IMR-90 (cell line): Measurements from ENCODE around the gene ANKLE2. TPM values are rescaled to one million over a fixed set of nuclear protein-coding genes. Genes with fewer than 3 reads are reported as not detected.

Experiments used
- ATAC-seq: fragments of 200-7000 bp; cut with Tn5 transposase; 2 replicates; pipeline ENCODE4 v1.9.1; 2020; ENCODE audit warnings: low read depth, mild to moderate bottlenecking, moderate library complexity
- BruUV-seq: library from RNA; stranded (reverse); fragments of 400-500 nt; replicated peaks from 2 replicates; lab custom pipeline; 2021; lab: Mats Ljungman, UMichigan
- CTCF ChIA-PET: fragments of 300-600 bp; formaldehyde crosslinking; extraction: SDS; loops from one replicate; lab custom pipeline; 2021; ENCODE audit warnings: antibody characterized with exemption; lab: Yijun Ruan, JAX
- POLR2A ChIA-PET: fragments of 300-600 bp; sonication (Branson Sonifier 250); formaldehyde crosslinking; loops from one replicate; lab custom pipeline; 2022; ENCODE audit warnings: antibody characterized with exemption; ENCODE audit not compliant: unreplicated experiment; lab: Charles Lee
- DNase-seq: peaks from one replicate; pipeline ENCODE4 v3.0.0; 2013
- H2AFZ ChIP-seq: replicated peaks from 2 replicates; pipeline ENCODE3; 2013; ENCODE audit warnings: low read length, mild to moderate bottlenecking; ENCODE audit not compliant: poor library complexity
- H2AK5ac ChIP-seq: 2 replicates; pipeline ENCODE4 v1.6.1; 2013; ENCODE audit warnings: low read depth, low read length, inconsistent platforms
- H2AK9ac ChIP-seq: replicated peaks from 2 replicates; pipeline ENCODE3; 2013; ENCODE audit warnings: mild to moderate bottlenecking, low read depth, low read length, moderate library complexity; ENCODE audit not compliant: poor library complexity
- H2BK120ac ChIP-seq: 2 replicates; pipeline ENCODE4 v1.6.1; 2013; ENCODE audit warnings: low read depth, low read length, inconsistent platforms
- H2BK15ac ChIP-seq: 3 replicates; pipeline ENCODE4 v1.6.1; 2013; ENCODE audit warnings: low read depth, low read length, inconsistent platforms
- H2BK20ac ChIP-seq: 2 replicates; pipeline ENCODE4 v1.6.1; 2013; ENCODE audit warnings: low read depth, mild to moderate bottlenecking, inconsistent platforms, low read length, moderate library complexity
- H2BK5ac ChIP-seq: 2 replicates; pipeline ENCODE4 v1.6.1; 2013; ENCODE audit warnings: mild to moderate bottlenecking, low read depth, low read length, inconsistent platforms; ENCODE audit not compliant: poor library complexity, severe bottlenecking
- H3K14ac ChIP-seq: replicated peaks from 2 replicates; pipeline ENCODE4 v1.6.1; 2013; ENCODE audit warnings: low read depth, low read length, inconsistent platforms
- H3K18ac ChIP-seq: 2 replicates; pipeline ENCODE4 v1.6.1; 2013; ENCODE audit warnings: low read depth, low read length, control low read depth
- H3K23ac ChIP-seq: 2 replicates; pipeline ENCODE4 v1.6.1; 2013; ENCODE audit warnings: low read depth, low read length, inconsistent platforms
- H3K27ac ChIP-seq: 2 replicates; pipeline ENCODE4 v1.5.1; 2013; ENCODE audit warnings: mild to moderate bottlenecking, control low read depth, low read length; ENCODE audit not compliant: insufficient read depth
- H3K27me3 ChIP-seq: 2 replicates; pipeline ENCODE4 v1.6.1; 2013; ENCODE audit warnings: low read length; ENCODE audit not compliant: control insufficient read depth, insufficient read depth
- H3K36me3 ChIP-seq: 2 replicates; pipeline ENCODE4 v1.6.1; 2013; ENCODE audit warnings: low read length, mixed read lengths; ENCODE audit not compliant: control insufficient read depth, insufficient read depth
- H3K4ac ChIP-seq: 2 replicates; pipeline ENCODE4 v1.6.1; 2013; ENCODE audit warnings: low read depth, low read length, inconsistent platforms
- H3K4me1 ChIP-seq: 2 replicates; pipeline ENCODE4 v1.6.1; 2013; ENCODE audit warnings: low read length, mixed read lengths; ENCODE audit not compliant: control insufficient read depth, insufficient read depth
- H3K4me2 ChIP-seq: 2 replicates; pipeline ENCODE4 v1.6.1; 2013; ENCODE audit warnings: low read depth, mild to moderate bottlenecking, control low read depth, low read length, moderate library complexity
- H3K4me3 ChIP-seq: 2 replicates; pipeline ENCODE4 v1.5.1; 2013; ENCODE audit warnings: low read depth, mild to moderate bottlenecking, control low read depth, low read length, moderate library complexity; ENCODE audit not compliant: insufficient read depth
- H3K56ac ChIP-seq: 2 replicates; pipeline ENCODE4 v1.6.1; 2013; ENCODE audit warnings: low read length, inconsistent platforms; ENCODE audit not compliant: insufficient read depth; ENCODE audit errors: extremely low read depth
- H3K79me1 ChIP-seq, 2 experiments: 2 replicates each; pipeline ENCODE4 v1.6.1; 2013; ENCODE audit warnings: low read length in 2 of 2, inconsistent platforms in 1 of 2, low read depth in 1 of 2
- H3K9ac ChIP-seq: 2 replicates; pipeline ENCODE4 v1.6.1; 2013; ENCODE audit warnings: low read depth, low read length, control low read depth
- H3K9me1 ChIP-seq: 2 replicates; pipeline ENCODE4 v1.6.1; 2013; ENCODE audit warnings: low read length, inconsistent platforms; ENCODE audit not compliant: insufficient read depth
- H3K9me3 ChIP-seq: 2 replicates; pipeline ENCODE4 v1.6.1; 2013; ENCODE audit warnings: low read length; ENCODE audit not compliant: control insufficient read depth, insufficient read depth
- H4K20me1 ChIP-seq: 2 replicates; pipeline ENCODE4 v1.6.1; 2013; ENCODE audit warnings: low read length, inconsistent platforms; ENCODE audit not compliant: insufficient read depth
- H4K5ac ChIP-seq: 2 replicates; pipeline ENCODE4 v1.6.1; 2013; ENCODE audit warnings: mild to moderate bottlenecking, low read depth, low read length, control low read depth
- H4K8ac ChIP-seq, 2 experiments: 2 replicates each; pipeline ENCODE4 v1.6.1; 2013; ENCODE audit warnings: low read depth in 2 of 2, low read length in 2 of 2, control low read depth in 1 of 2, inconsistent platforms in 1 of 2
- H4K91ac ChIP-seq: 2 replicates; pipeline ENCODE4 v1.6.1; 2013; ENCODE audit warnings: low read depth, low read length, inconsistent platforms; ENCODE audit not compliant: insufficient read depth
- CHD1 ChIP-seq: IDR thresholded peaks from 2 replicates; pipeline ENCODE4 v1.6.1; 2012; ENCODE audit warnings: low read depth, low read length, improper control_type of control experiment
- MXI1 ChIP-seq: IDR thresholded peaks from 2 replicates; pipeline ENCODE4 v1.6.1; 2012; ENCODE audit warnings: low read depth, mild to moderate bottlenecking, low read length, moderate library complexity, borderline replicate concordance
- RAD21 ChIP-seq: IDR thresholded peaks from 2 replicates; pipeline ENCODE4 v1.6.1; 2012; ENCODE audit warnings: low read length, improper control_type of control experiment
- RCOR1 ChIP-seq: IDR thresholded peaks from 2 replicates; pipeline ENCODE4 v1.6.1; 2012; ENCODE audit warnings: mild to moderate bottlenecking, low read length, improper control_type of control experiment; ENCODE audit not compliant: insufficient replicate concordance
- SMC3 ChIP-seq: fragments of 150-350 bp; IDR thresholded peaks from 2 replicates; pipeline ENCODE4 v1.6.1; 2016; ENCODE audit warnings: low read depth, mild to moderate bottlenecking, antibody characterized with exemption, low read length, moderate library complexity
- WGBS, 2 experiments: methylation state at CpG; one replicate each; pipeline versions ENCODE4 v1.1.5 to v1.1.7; 2013; ENCODE audit warnings: missing lambda C conversion rate in 2 of 2; ENCODE audit not compliant: insufficient read length in 1 of 2; ENCODE audit errors: extremely low coverage in 2 of 2; 5-methylcytosine and 5-hydroxymethylcytosine counted together
- dilution Hi-C: fragments of 300-500 bp; cut with HindIII; formaldehyde crosslinking; loops from one replicate; pipeline ENCODE4 v1.14.3; 2018; ENCODE audit warnings: low sequenced_read_pairs; ENCODE audit not compliant: unreplicated experiment
- in situ Hi-C: fragments of 300-500 bp; cut with MboI; formaldehyde crosslinking; loops from 3 replicates; pipeline ENCODE4 v1.14.3; 2019; ENCODE audit warnings: low sequenced_read_pairs, inconsistent platforms, mixed read lengths
- intact Hi-C: fragments of 100-400 bp; cut with micrococcal nuclease; formaldehyde crosslinking; loops from 2 replicates; pipeline ENCODE4 v1.10.0; 2022
- polyA plus RNA-seq, 3 experiments: library from polyadenylated mRNA; depleted of rRNA; stranded (reverse); fragments of >200 nt; gene quantifications; 2 replicates each; pipeline ENCODE4 v1.2.3, GENCODE V29; 2012; ENCODE audit warnings: low replicate concordance in 1 of 3
- total RNA-seq: library from RNA; depleted of rRNA; stranded (reverse); fragments of >200 nt; gene quantifications from 2 replicates; pipeline ENCODE4 v1.2.3, GENCODE V29; 2012

The ANKLE2 gene
- total and polyA plus RNA-seq, 2 of the 4 experiments (the other 2 are of a cell fraction), result 63.4 to 82.4 TPM

GRCh38 chr12:132717531-132718387 is 43.9 kb downstream of the ANKLE2 start:
- TF ChIP-seq RCOR1 (no peak), CHD1 (no peak), MXI1 (no peak), RAD21 (no peak), SMC3 (no peak)
- Histone ChIP-seq H2BK5ac (no peak overlapping the region), H2BK20ac (no peak overlapping the region), H3K4me1 (no peaks in the 10 kb centered on the region), H4K91ac (no peak overlapping the region), H3K9ac (no peak overlapping the region), H3K27ac (no peak overlapping the region), H2BK120ac (no peak overlapping the region), H3K79me1 (peaks cover 20 to 38% of the 10 kb centered on the region in 2 experiments), H2AFZ (no peak overlapping the region), H3K27me3 (no peaks in the 10 kb centered on the region), H3K9me3 (no peaks in the 10 kb centered on the region), H3K23ac (no peak overlapping the region), H3K14ac (no peak overlapping the region), H3K4me3 (no peak overlapping the region), H4K5ac (no peak overlapping the region), H2AK5ac (no peak overlapping the region), H4K20me1 (peaks cover 13% of the 10 kb centered on the region), H2BK15ac (no peak overlapping the region), H3K56ac (no peak overlapping the region), H3K4ac (no peak overlapping the region), H3K18ac (no peak overlapping the region), H2AK9ac (peak overlapping the region; percentile 24), H3K36me3 (peaks cover 47% of the 10 kb centered on the region), H4K8ac (no peak overlapping the region), H3K4me2 (no peak overlapping the region), H3K9me1 (no peaks in the 10 kb centered on the region)
- no peak for ATAC-seq
- in situ Hi-C loops (no loop called here), dilution Hi-C loops (no loop called here), intact Hi-C loops (no loop called here)
- ChIA-PET POLR2A (no interaction called here), CTCF (no interaction called here)
- no peak for DNase-seq
- BruUV-seq, result no TSS peak
- WGBS, 2 experiments, result 94% methylated on average over 44 of the region's 61 CpGs; no CpG with 5 or more reads in 1 of the 2 experiments
